ENCODE results near the gene AKR1C1. TPM values are rescaled to one million over a fixed set of nuclear protein-coding genes. Genes with fewer than 3 reads are reported as not detected.
"Not testable (repeated sequence)": the region's sequence is repeated elsewhere in the genome, so short reads cannot be mapped to it uniquely, and the experiment has no call there.

Gene AKR1C1
- total RNA-seq (10 to 100 TPM in 6 of 7 donors, 1 to 10 TPM in 1; 3.6 to 22.9 (median 19.1) TPM), polyA plus RNA-seq (10 to 100 TPM; 11.7 to 20.6 TPM)
- long read RNA-seq, donor 1, full-length matches to known transcripts: 3 of 3 reads
- long read RNA-seq, donor 1, partial matches to known transcripts: 0 of 3 reads
- long read RNA-seq, donor 1, other reads (novel, unspliced or antisense): 0 of 3 reads
- long read RNA-seq, donor 2, full-length matches to known transcripts: 8 of 8 reads
- long read RNA-seq, donor 2, partial matches to known transcripts: 0 of 8 reads
- long read RNA-seq, donor 2, other reads (novel, unspliced or antisense): 0 of 8 reads
- long read RNA-seq, donor 3, full-length matches to known transcripts: 4 of 7 reads
- long read RNA-seq, donor 3, partial matches to known transcripts: 3 of 7 reads
- long read RNA-seq, donor 3, other reads (novel, unspliced or antisense): 0 of 7 reads

DNA sequence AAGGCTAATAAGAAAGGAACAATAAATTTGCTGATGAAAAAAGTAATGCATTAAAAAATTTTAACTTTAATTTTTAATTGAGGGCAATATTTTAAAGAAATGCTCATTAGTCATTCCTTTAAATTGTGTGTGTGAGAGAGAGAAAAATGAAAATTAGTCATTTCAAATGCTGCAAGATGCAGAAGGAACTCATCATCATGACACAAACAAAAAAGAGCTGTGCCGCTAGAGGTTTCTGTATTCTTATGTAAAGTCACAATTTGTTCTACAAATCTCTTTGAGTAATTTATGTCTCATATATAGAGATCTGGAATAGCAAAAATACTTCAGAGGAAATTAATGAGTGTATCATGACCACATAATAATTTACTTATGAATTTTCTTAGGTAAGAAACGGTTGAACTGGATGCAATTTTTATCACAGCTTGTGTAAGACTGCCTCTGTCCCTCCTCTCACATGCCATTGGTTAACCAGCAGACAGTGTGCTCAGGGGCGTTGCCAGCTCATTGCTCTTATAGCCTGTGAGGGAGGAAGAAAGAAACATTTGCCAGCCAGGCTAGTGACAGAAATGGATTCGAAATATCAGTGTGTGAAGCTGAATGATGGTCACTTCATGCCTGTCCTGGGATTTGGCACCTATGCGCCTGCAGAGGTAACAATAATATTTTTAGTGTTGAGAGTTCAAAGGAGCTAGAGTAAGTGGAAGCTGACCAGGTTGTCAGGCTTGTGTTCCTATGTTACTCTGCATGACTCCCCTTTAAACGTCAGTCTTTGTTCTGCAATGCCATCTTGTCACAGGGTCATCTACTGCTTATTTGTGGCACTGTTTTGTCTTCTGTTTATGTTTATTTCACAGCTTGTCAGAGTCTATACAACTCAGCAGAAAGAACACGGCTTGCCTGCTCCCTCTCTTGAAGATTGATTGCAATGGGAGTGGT is at the start of gene AKR1C1:
TSS of gene AKR1C1 (plus strand) at position 540 of the 939 bp plus-strand sequence. CDS start at position 570, 30 bp downstream.
- H3K9me3 ChIP-seq; H3K36me3 ChIP-seq; H3K27me3 ChIP-seq; H3K27ac ChIP-seq; H3K4me3 ChIP-seq; intact Hi-C loops (cut with DNase I); H3K4me1 ChIP-seq (ENCODE audit: insufficient read depth): not testable (repeated sequence)
- 7 to 22% (median 19%) methylated on average over 6 to 7 of the region's 7 CpGs for WGBS, 3 donors
- DNase-seq: peak in 1 of 5 donors; percentile 29

DNA sequence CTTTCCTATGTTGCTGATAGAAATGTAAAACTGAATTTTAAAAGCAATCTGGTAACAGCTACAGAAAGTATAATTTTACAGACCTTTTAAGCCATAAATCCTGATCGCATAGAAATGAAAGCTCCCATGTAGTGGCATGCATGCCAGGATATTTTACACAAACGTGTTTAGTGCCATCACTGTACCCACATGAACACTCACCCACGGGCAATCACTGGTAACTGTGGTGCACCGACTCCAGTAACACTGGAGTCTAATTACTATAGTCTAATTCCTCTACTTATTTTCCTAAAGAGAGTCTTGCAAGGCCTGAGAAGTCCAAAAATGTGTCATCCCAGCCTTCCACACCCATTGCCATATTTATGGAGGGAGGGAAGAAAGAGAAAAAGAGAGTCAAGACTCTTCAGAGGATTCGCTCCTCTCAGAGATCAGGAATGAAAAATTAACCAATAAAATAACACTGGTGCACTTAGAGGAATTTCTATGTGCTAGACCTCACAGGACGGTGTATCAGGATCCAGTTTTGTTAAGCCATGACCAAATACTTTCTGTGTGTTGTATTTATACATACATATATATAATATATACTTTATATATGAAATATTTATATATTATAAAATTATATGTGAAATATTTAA is 48.9 kb upstream of the AKR1C1 start:
- no peaks in the 10 kb centered on the region for H3K36me3 ChIP-seq
- H3K9me3 ChIP-seq: no peaks in the 10 kb centered on the region
- intact Hi-C loops (cut with DNase I): no loop called here
- no peak for DNase-seq
- H3K4me3 ChIP-seq: no peak overlapping the region
- WGBS, 3 donors: 86 to 90% (median 88%) methylated on average over 6 of the region's 6 CpGs
- TF ChIP-seq POLR2A (IDR thresholded peaks at IDR 0.05): no peak
- TF ChIP-seq EP300 (IDR thresholded peaks at IDR 0.05): no peak
- no peak for TF ChIP-seq CTCF (IDR thresholded peaks at IDR 0.05)
- no peaks in the 10 kb centered on the region for H3K27me3 ChIP-seq
- no peaks in the 10 kb centered on the region for H3K4me1 ChIP-seq (ENCODE audit: insufficient read depth)
- H3K27ac ChIP-seq: no peak overlapping the region

DNA sequence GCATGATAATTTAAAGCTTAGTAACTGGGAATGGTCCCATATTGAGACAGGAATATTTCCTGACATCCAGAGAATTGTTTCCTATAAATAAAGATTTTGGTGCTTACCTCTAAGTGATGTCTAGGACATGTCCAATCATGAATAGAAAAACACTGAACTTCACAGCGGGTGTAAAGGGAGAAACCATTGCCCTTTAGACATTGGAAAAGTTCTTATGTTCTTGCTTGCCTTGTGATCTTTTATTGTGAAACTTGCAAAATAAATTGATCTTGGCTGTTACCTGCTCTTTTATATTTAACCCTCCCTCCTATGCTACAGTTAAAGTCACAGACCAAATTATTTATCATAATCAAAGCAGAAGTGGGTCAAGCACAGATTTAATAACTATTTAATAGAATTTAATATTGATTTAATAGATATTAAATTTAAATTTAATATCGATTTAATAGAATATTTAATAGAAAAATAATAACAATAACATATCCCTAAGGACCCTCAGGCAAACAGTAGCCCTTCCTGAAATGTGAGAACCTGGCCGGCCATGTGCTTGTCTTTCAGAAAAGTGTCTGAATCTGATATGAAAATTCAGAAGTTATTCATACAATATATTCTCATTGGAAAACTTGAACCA is 47.0 kb upstream of the AKR1C1 start:
- Histone ChIP-seq H3K36me3 (no peaks in the 10 kb centered on the region), H3K4me3 (no peak overlapping the region), H3K27me3 (no peaks in the 10 kb centered on the region), H3K4me1 (ENCODE audit: insufficient read depth) (no peaks in the 10 kb centered on the region), H3K27ac (no peak overlapping the region), H3K9me3 (no peaks in the 10 kb centered on the region)
- intact Hi-C loops (cut with DNase I): no loop called here
- 94 to 96% (median 94%) methylated on average over 3 of the region's 3 CpGs for WGBS, 3 donors
- no peak for TF ChIP-seq POLR2A (IDR thresholded peaks at IDR 0.05)
- no peak for TF ChIP-seq EP300 (IDR thresholded peaks at IDR 0.05)
- TF ChIP-seq CTCF (IDR thresholded peaks at IDR 0.05): no peak
- DNase-seq: no peak

- 71 to 90% (median 90%) methylated on average over 1 of the region's 1 CpG for WGBS, 3 donors
- Histone ChIP-seq H3K27me3 (no peaks in the 10 kb centered on the region), H3K27ac (no peak overlapping the region), H3K9me3 (no peaks in the 10 kb centered on the region), H3K4me1 (ENCODE audit: insufficient read depth) (no peaks in the 10 kb centered on the region), H3K4me3 (no peak overlapping the region), H3K36me3 (no peaks in the 10 kb centered on the region)
- intact Hi-C loops (cut with DNase I): no loop called here
- DNase-seq: no peak
- TF ChIP-seq CTCF (IDR thresholded peaks at IDR 0.05) (no peak), EP300 (IDR thresholded peaks at IDR 0.05) (no peak), POLR2A (IDR thresholded peaks at IDR 0.05) (no peak)
These were observed 45.0 kb upstream of the AKR1C1 start for GRCh38 chr10:4918236-4918635.

GRCh38 chr10:4924482-4924881 is 38.7 kb upstream of the AKR1C1 start:
- H3K36me3 ChIP-seq; H3K27me3 ChIP-seq; intact Hi-C loops (cut with DNase I): not testable (repeated sequence)

More at GRCh38 chr10:4924482-4924881, 38.7 kb upstream of the AKR1C1 start:
- DNase-seq; H3K4me3 ChIP-seq; H3K9me3 ChIP-seq; H3K27ac ChIP-seq; H3K4me1 ChIP-seq (ENCODE audit: insufficient read depth): not testable (repeated sequence)

Measured in ovary (tissue), 10 donors.